ENCODE measurements around the gene TMEM52. TPM values are rescaled to one million over a fixed set of nuclear protein-coding genes. Genes with fewer than 3 reads are reported as not detected.

Gene TMEM52
- total and polyA plus RNA-seq, 2 of the 8 experiments (the other 6 are each of a cell fraction or from before 2014, with no cell fraction given) = 14.6 to 30.2 TPM

GRCh38 chr1:1911350-1912041, 7.6 kb downstream of the TMEM52 start (continued):
- TF ChIP-seq CHD7 (IDR thresholded peaks at IDR 0.05; ENCODE audit: insufficient replicate concordance, low read length) (no peak), POU5F1 (IDR thresholded peaks at IDR 0.05; ENCODE audit: low read depth, low read length) (no peak), SP4 (IDR thresholded peaks at IDR 0.05; ENCODE audit: low read length) (no peak), CTCF (IDR thresholded peaks at IDR 0.05; ENCODE audit: control extremely low read depth in 1 of 3, insufficient read depth in 1 of 3, low read depth in 1 of 3, low read length in 3 of 3) (no peak), TCF12 (IDR thresholded peaks at IDR 0.05; ENCODE audit: low read depth, low read length) (no peak), BRCA1 (IDR thresholded peaks at IDR 0.05; ENCODE audit: low read depth, low read length) (no peak), TBP (IDR thresholded peaks at IDR 0.05; ENCODE audit: low read depth, low read length) (no peak), CHD2 (IDR thresholded peaks at IDR 0.05; ENCODE audit: low read length) (no peak)

All from H1 (cell line).